B cell (primary cell): Measurements from ENCODE around the gene ZNF134. TPM values are rescaled to one million over a fixed set of nuclear protein-coding genes. Genes with fewer than 3 reads are reported as not detected.

Experiments used
- ATAC-seq: fragments of 200-7000 bp; cut with Tn5 transposase; one replicate; pipeline ENCODE4 v1.10.0; 2021; ENCODE audit warnings: low read depth, mild to moderate bottlenecking, moderate number of reproducible peaks, moderate library complexity
- CTCF ChIA-PET: fragments of 350-600 bp; sonication (Branson Sonifier 250); formaldehyde crosslinking; loops from one replicate; lab custom pipeline; 2021; ENCODE audit warnings: antibody characterized with exemption, inconsistent platforms; lab: Charles Lee
- POLR2A ChIA-PET: fragments of 350-600 bp; sonication (Branson Sonifier 250); formaldehyde crosslinking; loops from one replicate; lab custom pipeline; 2021; ENCODE audit warnings: antibody characterized with exemption; lab: Charles Lee
- DNase-seq: peaks from one replicate; pipeline ENCODE4 v3.0.0; 2013
- H2AFZ ChIP-seq: 2 replicates; pipeline ENCODE4 v1.6.1; 2012; ENCODE audit warnings: mild to moderate bottlenecking, low read depth, low read length; ENCODE audit not compliant: insufficient read depth, poor library complexity, severe bottlenecking
- H3K27ac ChIP-seq, 2 donors: 1 replicate in 1 of 2; 2 replicates in 1 of 2; pipeline ENCODE4 v1.5.1; 2012 to 2013; ENCODE audit warnings: low read length in 2 of 2, mild to moderate bottlenecking in 2 of 2, moderate library complexity in 1 of 2
- H3K27me3 ChIP-seq, 4 experiments: fragments of 200-600 bp in 1 of 4; sonication (generic) in 1 of 4; replicated peaks in 1 of 4; 1 replicate in 2 of 4; 2 replicates in 2 of 4; pipeline versions ENCODE4 v1.6.1 to v1.7.0; 2013 to 2016; ENCODE audit warnings: low read length in 3 of 4, mild to moderate bottlenecking in 2 of 4, mixed read lengths in 1 of 4, moderate library complexity in 1 of 4; ENCODE audit not compliant: insufficient read depth in 4 of 4, control insufficient read depth in 3 of 4; ENCODE audit errors: control extremely low read depth in 1 of 4
- H3K36me3 ChIP-seq, 2 experiments: replicated peaks in 1 of 2; 1 replicate in 1 of 2; 2 replicates in 1 of 2; pipeline versions ENCODE4 v1.6.1 to v1.7.1; 2013; ENCODE audit warnings: low read length in 1 of 2; ENCODE audit not compliant: insufficient read depth in 2 of 2, control insufficient read depth in 1 of 2; ENCODE audit errors: control extremely low read depth in 1 of 2, extremely low read depth in 1 of 2
- H3K4me1 ChIP-seq, 2 donors: fragments of 200-600 bp in 1 of 2; sonication (generic) in 1 of 2; 1 replicate in 1 of 2; 2 replicates in 1 of 2; pipeline versions ENCODE4 v1.5.1 to v1.6.1; 2013 to 2017; ENCODE audit warnings: low read length in 2 of 2; ENCODE audit not compliant: control insufficient read depth in 2 of 2, insufficient read depth in 2 of 2
- H3K4me2 ChIP-seq: replicated peaks from 2 replicates; pipeline ENCODE3; 2012; ENCODE audit warnings: mild to moderate bottlenecking, low read depth, low read length; ENCODE audit not compliant: poor library complexity, severe bottlenecking
- H3K4me3 ChIP-seq, 5 experiments: fragments of 200-600 bp in 1 of 5; sonication (generic) in 1 of 5; 1 replicate in 3 of 5; 2 replicates in 2 of 5; pipeline versions ENCODE4 v1.5.1 to v1.7.0; 2011 to 2016; ENCODE audit warnings: low read length in 4 of 5, mild to moderate bottlenecking in 4 of 5, low read depth in 2 of 5, control low read depth in 1 of 5, moderate library complexity in 1 of 5; ENCODE audit not compliant: insufficient read depth in 1 of 5; ENCODE audit errors: control extremely low read depth in 1 of 5, extremely low read depth in 1 of 5
- H3K79me2 ChIP-seq: fragments of 200-600 bp; sonication (generic); one replicate; pipeline ENCODE4 v1.6.0; 2016; ENCODE audit warnings: low read length; ENCODE audit not compliant: control insufficient read depth, insufficient read depth
- H3K9ac ChIP-seq: fragments of 200-600 bp; sonication (generic); 2 replicates; pipeline ENCODE4 v1.6.1; 2017; ENCODE audit warnings: mild to moderate bottlenecking, low read length, moderate library complexity
- H3K9me3 ChIP-seq, 3 donors: one replicate each; pipeline versions ENCODE4 v1.6.1 to v1.7.1; 2013; ENCODE audit warnings: low read length in 2 of 3; ENCODE audit not compliant: control insufficient read depth in 2 of 3, insufficient read depth in 1 of 3; ENCODE audit errors: control extremely low read depth in 1 of 3
- H4K20me1 ChIP-seq: 2 replicates; pipeline ENCODE4 v1.6.0; 2012; ENCODE audit warnings: mild to moderate bottlenecking, low read length; ENCODE audit not compliant: insufficient read depth, control insufficient read depth, poor library complexity, severe bottlenecking
- H3K27ac Mint-ChIP-seq: one replicate; pipeline ENCODE4 v1.8.0; 2021; ENCODE audit warnings: mixed read lengths
- H3K27me3 Mint-ChIP-seq: one replicate; pipeline ENCODE4 v1.8.0; 2021; ENCODE audit warnings: mixed read lengths
- H3K4me1 Mint-ChIP-seq: one replicate; pipeline ENCODE4 v1.8.0; 2021; ENCODE audit warnings: mixed read lengths
- H3K4me3 Mint-ChIP-seq: one replicate; pipeline ENCODE4 v1.8.0; 2021; ENCODE audit warnings: mixed read lengths
- H3K9me3 Mint-ChIP-seq: one replicate; pipeline ENCODE4 v1.8.0; 2022; ENCODE audit warnings: mixed read lengths; ENCODE audit not compliant: insufficient read depth
- CTCF ChIP-seq: fragments of 200-600 bp; IDR thresholded peaks from one replicate; pipeline ENCODE4 v1.8.0; 2022; ENCODE audit warnings: antibody characterized with exemption, mild to moderate bottlenecking
- EZH2 ChIP-seq: IDR thresholded peaks from 2 replicates; pipeline ENCODE4 v1.6.1; 2012; ENCODE audit warnings: borderline replicate concordance, low read depth, mild to moderate bottlenecking, moderate library complexity, low read length; ENCODE audit not compliant: insufficient read depth, poor library complexity, severe bottlenecking
- WGBS: methylation state at CpG from one replicate; pipeline ENCODE4 v1.1.5; 2013; ENCODE audit warnings: missing lambda C conversion rate; ENCODE audit not compliant: insufficient coverage; 5-methylcytosine and 5-hydroxymethylcytosine counted together
- intact Hi-C: fragments of 100-400 bp; cut with micrococcal nuclease; formaldehyde crosslinking; loops from one replicate; pipeline ENCODE4 v1.10.0; 2022
- polyA plus RNA-seq: library from polyadenylated mRNA; depleted of rRNA; stranded (reverse); fragments of >200 nt; gene quantifications from 2 replicates; pipeline ENCODE4 v1.2.3, GENCODE V29; 2012
- total RNA-seq, 2 donors: library from RNA; stranded (reverse); fragments of 120-200 nt in 1 of 2; gene quantifications; 1 replicate in 1 of 2; 2 replicates in 1 of 2; pipeline versions ENCODE4 v1.2.3 to v1.2.4, GENCODE V29; 2013 to 2022

The ZNF134 gene
- total and polyA plus RNA-seq, 2 donors (not counting 1 experiment from before 2014, with no cell fraction given) = 7.8 to 38.9 TPM

GRCh38 chr19:57667228-57667627 is 53.2 kb downstream of the ZNF134 start:
- H3K4me3 ChIP-seq = no peak overlapping the region
- H3K4me1 ChIP-seq = peaks cover 9 to 13% of the 10 kb centered on the region in 2 donors
- no peaks in the 10 kb centered on the region for H4K20me1 ChIP-seq
- H3K36me3 ChIP-seq = no peaks in the 10 kb centered on the region
- no peak for DNase-seq
- intact Hi-C loops = no loop called here
- 100% methylated on average over 1 of the region's 1 CpG for WGBS
- TF ChIP-seq EZH2 (no peak), CTCF (no peak)
- Mint-ChIP-seq H3K9me3 (no peaks in the 10 kb centered on the region), H3K4me1 (peaks cover 13% of the 10 kb centered on the region), H3K27ac (no peak overlapping the region), H3K27me3 (peaks cover 34% of the 10 kb centered on the region), H3K4me3 (no peak overlapping the region)
- CTCF ChIA-PET = no interaction called here
- no peak overlapping the region for H3K27ac ChIP-seq
- peaks cover 0 to 48% (median 14%) of the 10 kb centered on the region in 4 experiments for H3K27me3 ChIP-seq
- no peak overlapping the region for H2AFZ ChIP-seq
- ATAC-seq = no peak
- H3K9me3 ChIP-seq = peaks cover 0 to 3% (median 0%) of the 10 kb centered on the region in 3 donors
- no peak overlapping the region for H3K9ac ChIP-seq
- no peak overlapping the region for H3K4me2 ChIP-seq
- POLR2A ChIA-PET = no interaction called here
- no peaks in the 10 kb centered on the region for H3K79me2 ChIP-seq

GRCh38 chr19:57668635-57669034 is 54.6 kb downstream of the ZNF134 start, which contains the start of gene ZSCAN4:
Gene ZSCAN4, plus strand, starts transcription at chr19:57668935. Its CDS starts 7,211 bp downstream, at chr19:57676146.
- ChIA-PET CTCF (interaction anchor here (0.6 kb wide), 1 partner anchor 11 kb away, joined by 4 read pairs; no protein-coding TSS in a partner anchor), POLR2A (no interaction called here)
- H4K20me1 ChIP-seq = no peaks in the 10 kb centered on the region
- peaks cover 9 to 13% of the 10 kb centered on the region in 2 donors for H3K4me1 ChIP-seq
- no peaks in the 10 kb centered on the region for H3K79me2 ChIP-seq
- ATAC-seq (no peak), DNase-seq (no peak)
- no peak within 1 kb of the TSS for H3K27ac Mint-ChIP-seq
- H3K9me3 ChIP-seq = no peaks in the 10 kb centered on the region
- peaks cover 13% of the 10 kb centered on the region for H3K4me1 Mint-ChIP-seq
- no peak within 1 kb of the TSS for H3K4me3 ChIP-seq
- no peaks in the 10 kb centered on the region for H3K36me3 ChIP-seq
- H3K9me3 Mint-ChIP-seq = no peaks in the 10 kb centered on the region
- TF ChIP-seq CTCF (no peak), EZH2 (no peak)
- H3K27me3 Mint-ChIP-seq = peaks cover 37% of the 10 kb centered on the region
- H3K9ac ChIP-seq = no peak within 1 kb of the TSS
- intact Hi-C loops = no loop called here
- H3K4me3 Mint-ChIP-seq = no peak within 1 kb of the TSS
- H2AFZ ChIP-seq = no peak within 1 kb of the TSS
- WGBS = 80% methylated on average over 1 of the region's 2 CpGs
- no peak within 1 kb of the TSS for H3K4me2 ChIP-seq
- no peak within 1 kb of the TSS for H3K27ac ChIP-seq
- peaks cover 0 to 36% (median 5%) of the 10 kb centered on the region in 4 experiments for H3K27me3 ChIP-seq
